Esophagus muscularis mucosa (tissue), 4 donors: Measurements from ENCODE around the gene VPS13D. TPM values are rescaled to one million over a fixed set of nuclear protein-coding genes. Genes with fewer than 3 reads are reported as not detected.

Experiments used
- DNase-seq: peaks from one replicate; pipeline ENCODE4 v3.0.0-alpha.2; 2017; ENCODE audit errors: extremely low spot score
- H3K27ac ChIP-seq, 4 donors: fragments of 200-600 bp; sonication (generic); replicated peaks in 1 of 4; 1 replicate in 3 of 4; 2 replicates in 1 of 4; pipeline ENCODE4 v1.5.1; 2016 to 2019; ENCODE audit warnings: mild to moderate bottlenecking in 1 of 4
- H3K27me3 ChIP-seq, 4 donors: fragments of 200-600 bp; sonication (generic); one replicate each; pipeline versions ENCODE4 v1.5.1 to v1.6.0; 2016 to 2019
- H3K36me3 ChIP-seq, 4 donors: fragments of 200-600 bp; sonication (generic); one replicate each; pipeline ENCODE4 v1.5.1; 2016 to 2019
- H3K4me1 ChIP-seq, 4 donors: fragments of 200-600 bp; sonication (generic); one replicate each; pipeline ENCODE4 v1.5.1; 2016 to 2019
- H3K4me3 ChIP-seq, 4 donors: fragments of 200-600 bp; sonication (generic); 1 replicate in 2 of 4; 2 replicates in 2 of 4; pipeline ENCODE4 v1.5.1; 2016 to 2019; ENCODE audit warnings: mild to moderate bottlenecking in 4 of 4, moderate library complexity in 1 of 4
- H3K9me3 ChIP-seq, 4 donors: fragments of 200-600 bp; sonication (generic); 1 replicate in 3 of 4; 2 replicates in 1 of 4; pipeline ENCODE4 v1.5.1; 2016 to 2019
- EP300 ChIP-seq: sonication (generic); formaldehyde crosslinking; IDR thresholded peaks from one replicate; pipeline ENCODE4 v1.6.1; 2017; ENCODE audit warnings: antibody characterized with exemption
- POLR2A ChIP-seq: fragments of 450-650 bp; IDR thresholded peaks from one replicate; pipeline ENCODE4 v1.6.1; 2017; ENCODE audit warnings: antibody characterized with exemption, moderate library complexity, mild to moderate bottlenecking, low read depth
- POLR2AphosphoS5 ChIP-seq, 2 donors: sonication (generic); formaldehyde crosslinking; IDR thresholded peaks; one replicate each; pipeline ENCODE4 v1.6.1; 2017; ENCODE audit warnings: antibody characterized with exemption in 2 of 2
- WGBS: methylation state at CpG from one replicate; pipeline ENCODE4 v1.1.5; 2018; 5-methylcytosine and 5-hydroxymethylcytosine counted together
- intact Hi-C: fragments of 100-400 bp; cut with DNase I; formaldehyde crosslinking; loops from one replicate; pipeline ENCODE4 v1.15.1; 2023
- total RNA-seq, 4 donors: library from RNA; depleted of rRNA; stranded (reverse); fragments of >200 nt; gene quantifications; one replicate each; pipeline versions ENCODE4 v1.1.0 to v1.2.1, GENCODE V29; 2016
- TF ChIP-seq, protein P1 (sequence below), 3 experiments: fragments of 200-600 bp in 2 of 3; fragments of 450-650 bp in 1 of 3; sonication (generic) in 2 of 3; IDR thresholded peaks; one replicate each; pipeline ENCODE4 v1.5.1; 2017 to 2019; ENCODE audit warnings: antibody characterized with exemption in 3 of 3, mild to moderate bottlenecking in 2 of 3, moderate library complexity in 1 of 3

Gene VPS13D
- total RNA-seq, 4 donors from 2014 or later = 67.8 to 93.3 (median 85.4) TPM

DNA sequence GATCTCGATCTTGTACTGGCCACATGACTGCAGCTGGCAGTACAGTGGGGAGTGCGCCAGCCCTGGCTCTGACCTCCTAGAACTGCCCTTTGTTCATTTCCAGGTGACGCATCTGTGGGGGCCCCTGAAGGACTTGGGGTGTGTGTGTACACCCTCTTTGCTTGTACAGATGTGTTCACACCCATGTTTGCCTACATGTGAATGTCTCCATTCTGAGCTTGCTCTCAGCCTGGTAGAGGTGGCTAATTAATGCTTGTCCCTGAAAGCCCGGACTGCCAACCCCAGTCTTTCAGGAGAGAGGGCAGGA is 43.2 kb upstream of the VPS13D start:
- DNase-seq = no peak
- intact Hi-C loops = no loop called here
- no peak for TF ChIP-seq EP300
- no peak for TF ChIP-seq POLR2AphosphoS5 (IDR thresholded peaks at IDR 0.05)
- no peak for TF ChIP-seq POLR2A
- TF ChIP-seq, protein P1, sequence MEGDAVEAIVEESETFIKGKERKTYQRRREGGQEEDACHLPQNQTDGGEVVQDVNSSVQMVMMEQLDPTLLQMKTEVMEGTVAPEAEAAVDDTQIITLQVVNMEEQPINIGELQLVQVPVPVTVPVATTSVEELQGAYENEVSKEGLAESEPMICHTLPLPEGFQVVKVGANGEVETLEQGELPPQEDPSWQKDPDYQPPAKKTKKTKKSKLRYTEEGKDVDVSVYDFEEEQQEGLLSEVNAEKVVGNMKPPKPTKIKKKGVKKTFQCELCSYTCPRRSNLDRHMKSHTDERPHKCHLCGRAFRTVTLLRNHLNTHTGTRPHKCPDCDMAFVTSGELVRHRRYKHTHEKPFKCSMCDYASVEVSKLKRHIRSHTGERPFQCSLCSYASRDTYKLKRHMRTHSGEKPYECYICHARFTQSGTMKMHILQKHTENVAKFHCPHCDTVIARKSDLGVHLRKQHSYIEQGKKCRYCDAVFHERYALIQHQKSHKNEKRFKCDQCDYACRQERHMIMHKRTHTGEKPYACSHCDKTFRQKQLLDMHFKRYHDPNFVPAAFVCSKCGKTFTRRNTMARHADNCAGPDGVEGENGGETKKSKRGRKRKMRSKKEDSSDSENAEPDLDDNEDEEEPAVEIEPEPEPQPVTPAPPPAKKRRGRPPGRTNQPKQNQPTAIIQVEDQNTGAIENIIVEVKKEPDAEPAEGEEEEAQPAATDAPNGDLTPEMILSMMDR (IDR thresholded peaks at IDR 0.05) = no peak
- Histone ChIP-seq H3K4me1 (peaks cover 52 to 73% (median 72%) of the 10 kb centered on the region in 4 donors), H3K36me3 (peaks cover 0 to 14% (median 6%) of the 10 kb centered on the region in 4 donors), H3K4me3 (no peak overlapping the region), H3K27ac (peak overlapping the region in 2 of 4 donors; percentile 75 to 86), H3K9me3 (no peaks in the 10 kb centered on the region), H3K27me3 (peaks cover 0 to 53% (median 0%) of the 10 kb centered on the region in 4 donors)
- 100% methylated on average over 3 of the region's 4 CpGs for WGBS

DNA sequence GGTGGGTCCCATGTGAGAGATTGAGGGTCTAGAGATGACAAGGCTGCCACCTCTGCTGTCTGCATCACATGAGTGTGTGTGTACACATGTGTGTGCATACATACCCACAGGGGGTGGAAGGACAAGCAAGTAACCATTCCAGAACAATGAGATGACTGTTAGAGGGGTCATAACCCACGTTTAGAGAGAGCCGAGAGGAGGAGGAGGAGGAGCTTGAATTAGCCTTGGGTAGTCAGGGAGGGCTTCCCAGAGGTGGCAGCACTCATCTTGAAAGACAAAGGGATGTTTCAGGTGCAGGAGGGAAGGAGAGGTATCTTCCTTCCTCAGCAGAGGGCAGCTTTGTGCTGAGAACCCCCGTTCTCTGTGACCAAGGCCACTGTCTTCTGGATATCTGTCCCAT is 41.7 kb upstream of the VPS13D start:
- intact Hi-C loops = no loop called here

DNA sequence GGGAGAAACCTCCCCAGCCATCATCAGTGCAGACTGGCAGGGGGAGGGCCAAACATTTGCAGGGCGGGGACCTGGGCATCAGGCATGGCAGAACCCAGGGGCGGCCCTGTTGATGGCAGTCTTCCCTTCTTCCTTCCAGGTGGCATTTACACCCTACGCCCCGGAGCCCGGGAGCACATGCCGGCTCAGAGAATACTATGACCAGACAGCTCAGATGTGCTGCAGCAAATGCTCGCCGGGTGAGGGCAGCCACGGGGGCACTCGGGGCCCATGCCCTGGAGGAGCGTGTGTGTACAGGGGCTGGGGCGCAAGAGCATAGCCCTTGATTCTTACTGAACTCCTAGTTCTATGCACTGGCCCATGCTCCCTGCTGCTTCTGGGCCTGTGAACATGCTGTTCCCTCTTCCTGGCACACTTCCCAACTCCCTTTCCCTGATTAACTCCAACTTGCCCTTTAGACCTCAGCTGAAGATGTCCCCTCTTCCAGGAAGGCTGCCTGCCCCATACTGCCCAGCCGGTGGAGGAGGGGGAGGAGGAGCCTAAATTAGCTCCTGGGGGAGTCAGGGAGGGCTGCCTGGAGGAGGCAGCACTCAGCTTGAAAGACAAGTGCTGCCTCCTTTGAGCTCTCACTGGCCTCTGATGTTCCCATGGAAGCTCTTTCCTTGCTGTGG is 41.0 kb upstream of the VPS13D start:
- 59% methylated on average over 3 of the region's 13 CpGs for WGBS
- peaks cover 46 to 55% (median 55%) of the 10 kb centered on the region in 4 donors for H3K4me1 ChIP-seq
- H3K36me3 ChIP-seq = peaks cover 7 to 35% (median 25%) of the 10 kb centered on the region in 4 donors
- H3K4me3 ChIP-seq = no peak overlapping the region
- H3K9me3 ChIP-seq = no peaks in the 10 kb centered on the region
- H3K27me3 ChIP-seq = peaks cover 0 to 55% (median 0%) of the 10 kb centered on the region in 4 donors
- intact Hi-C loops = no loop called here
- DNase-seq = no peak
- H3K27ac ChIP-seq = no peak overlapping the region
- no peak for TF ChIP-seq POLR2AphosphoS5 (IDR thresholded peaks at IDR 0.05)
- TF ChIP-seq POLR2A = no peak
- no peak for TF ChIP-seq EP300
- TF ChIP-seq, protein P1 (IDR thresholded peaks at IDR 0.05) = no peak

More for the DNA sequence above, 41.7 kb upstream of the VPS13D start:
- no peak for DNase-seq
- Histone ChIP-seq H3K27me3 (peaks cover 0 to 55% (median 0%) of the 10 kb centered on the region in 4 donors), H3K4me1 (peaks cover 48 to 59% (median 57%) of the 10 kb centered on the region in 4 donors), H3K9me3 (no peaks in the 10 kb centered on the region), H3K4me3 (no peak overlapping the region), H3K36me3 (peaks cover 2 to 28% (median 18%) of the 10 kb centered on the region in 4 donors), H3K27ac (no peak overlapping the region)
- TF ChIP-seq POLR2AphosphoS5 (IDR thresholded peaks at IDR 0.05) = no peak
- no peak for TF ChIP-seq EP300
- WGBS = 62% methylated on average over 3 of the region's 3 CpGs

DNA sequence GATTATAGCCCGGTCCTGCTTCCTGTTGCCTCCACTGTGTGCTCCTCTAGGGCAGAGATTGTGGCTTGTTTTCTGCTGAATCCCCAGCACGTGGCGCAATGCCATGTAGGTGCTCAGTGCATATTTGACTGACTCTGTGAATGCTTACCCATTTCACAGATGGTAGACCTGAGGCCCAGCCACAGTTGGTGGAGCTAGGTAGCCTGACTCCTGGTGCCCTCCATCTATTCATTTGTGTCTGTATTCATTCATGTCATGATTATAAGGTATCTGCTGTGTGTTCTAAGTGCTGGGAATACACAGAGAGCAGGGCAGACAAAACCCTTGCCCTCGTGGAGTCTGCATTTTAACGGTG is 40.5 kb upstream of the VPS13D start:
- peaks cover 43 to 50% (median 50%) of the 10 kb centered on the region in 4 donors for H3K4me1 ChIP-seq
- no peak for DNase-seq
- H3K27me3 ChIP-seq = peaks cover 0 to 55% (median 0%) of the 10 kb centered on the region in 4 donors
- no peak overlapping the region for H3K27ac ChIP-seq
- no peak overlapping the region for H3K4me3 ChIP-seq
- TF ChIP-seq, protein P1 (IDR thresholded peaks at IDR 0.05) = no peak
- TF ChIP-seq EP300 (no peak), POLR2AphosphoS5 (IDR thresholded peaks at IDR 0.05) (no peak), POLR2A (no peak)
- WGBS = 69% methylated on average over 5 of the region's 5 CpGs
- intact Hi-C loops = no loop called here
- peaks cover 7 to 40% (median 29%) of the 10 kb centered on the region in 4 donors for H3K36me3 ChIP-seq
- H3K9me3 ChIP-seq = no peaks in the 10 kb centered on the region

DNA sequence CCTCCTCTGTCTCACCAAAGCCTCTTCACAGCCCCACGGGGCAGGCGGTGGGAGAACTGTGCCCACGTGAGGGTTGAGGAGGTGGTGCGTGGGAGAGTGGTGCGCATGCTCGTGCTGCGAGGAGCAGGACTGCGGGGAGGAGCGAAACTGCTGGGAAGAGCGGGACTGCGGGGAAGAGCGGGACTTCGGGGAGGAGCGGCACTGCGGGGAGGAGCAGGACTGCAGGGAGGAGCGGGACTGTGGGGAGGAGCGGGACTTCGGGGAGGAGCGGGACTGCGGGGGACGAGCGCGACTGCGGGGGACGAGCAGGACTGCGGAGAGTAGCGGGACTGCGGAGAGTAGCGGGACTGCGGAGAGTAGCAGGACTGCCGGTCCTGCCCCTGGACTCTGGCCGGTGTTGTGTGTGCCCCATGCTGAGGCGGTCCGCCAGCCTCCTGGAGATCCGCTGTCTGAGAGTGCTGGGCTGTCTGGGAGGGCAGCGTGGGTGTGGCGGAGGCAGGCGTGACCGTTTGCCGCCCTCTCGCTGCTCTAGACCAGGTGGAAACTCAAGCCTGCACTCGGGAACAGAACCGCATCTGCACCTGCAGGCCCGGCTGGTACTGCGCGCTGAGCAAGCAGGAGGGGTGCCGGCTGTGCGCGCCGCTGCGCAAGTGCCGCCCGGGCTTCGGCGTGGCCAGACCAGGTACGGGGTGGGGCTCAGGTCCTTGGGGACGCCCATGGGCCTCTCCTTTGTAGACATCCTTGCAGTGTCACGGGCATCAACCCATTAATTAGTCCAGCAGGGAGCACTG is 38.4 kb upstream of the VPS13D start:
- Histone ChIP-seq H3K9me3 (no peaks in the 10 kb centered on the region), H3K27ac (no peak overlapping the region), H3K36me3 (peaks cover 7 to 51% (median 35%) of the 10 kb centered on the region in 4 donors), H3K4me3 (no peak overlapping the region), H3K4me1 (peaks cover 22 to 33% (median 31%) of the 10 kb centered on the region in 4 donors), H3K27me3 (peaks cover 0 to 36% (median 0%) of the 10 kb centered on the region in 4 donors)
- no peak for DNase-seq
- TF ChIP-seq POLR2A = no peak
- TF ChIP-seq EP300 = no peak
- WGBS = 86% methylated on average over 31 of the region's 58 CpGs
- intact Hi-C loops = no loop called here
